GM12872 (cell line): ENCODE measurements around the gene CPZ.

Source experiments
- CTCF ChIP-seq: IDR thresholded peaks from 3 replicates; pipeline ENCODE4 v1.5.1; 2011; ENCODE audit warnings: low read depth, mild to moderate bottlenecking, low read length, moderate library complexity; ENCODE audit not compliant: insufficient read depth

Gene CPZ

GRCh38 chr4:8570201-8570600, 22.4 kb upstream of the CPZ start:
- TF ChIP-seq CTCF = no peak

DNA sequence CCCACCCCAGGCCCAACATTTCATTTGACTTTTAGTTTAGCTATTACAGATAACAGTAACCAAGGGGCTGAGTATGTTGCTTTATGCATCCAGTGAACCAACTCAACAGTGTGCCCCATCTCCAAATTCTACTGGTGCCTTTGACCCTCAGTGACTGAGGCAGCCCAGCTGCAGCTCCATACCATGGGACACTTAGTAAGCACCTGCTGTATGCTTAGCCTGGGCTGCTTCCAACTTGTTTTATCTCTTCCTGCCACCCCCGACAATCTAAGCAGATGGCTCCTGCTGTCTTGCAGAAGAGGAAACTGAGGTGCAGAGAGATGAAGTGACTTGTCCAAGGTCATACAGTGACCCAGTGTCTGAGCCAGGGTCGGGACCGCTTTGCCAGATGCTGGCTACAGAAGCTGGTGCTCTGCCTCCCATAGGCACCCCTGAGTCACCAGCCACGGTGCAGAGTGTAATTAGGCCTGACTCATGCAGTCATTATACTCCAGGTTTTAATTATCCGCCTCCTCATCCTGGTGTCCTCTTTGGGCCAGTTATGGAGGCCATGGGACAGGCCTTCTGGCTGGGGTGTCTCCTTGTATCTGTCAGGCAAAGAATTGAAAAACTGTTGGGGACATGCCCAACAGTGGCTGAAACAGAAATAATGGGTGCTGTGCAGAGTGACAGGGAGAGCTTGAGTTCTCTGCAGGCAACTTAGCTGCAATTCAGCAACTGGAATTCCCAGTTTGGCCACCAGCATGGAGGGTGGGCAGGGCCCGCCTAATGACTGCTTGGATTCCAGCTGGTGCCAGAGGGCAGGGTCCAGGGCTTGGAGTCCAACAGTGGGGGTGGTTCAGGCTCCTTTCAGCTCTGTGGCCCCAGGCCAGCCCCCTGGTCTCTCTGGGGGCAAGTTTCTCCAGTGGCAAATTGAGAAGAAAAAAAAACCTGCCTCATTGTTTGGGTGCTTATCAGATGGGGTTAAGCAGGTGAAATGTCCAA, 20.6 kb upstream of the CPZ start:
- TF ChIP-seq CTCF = no peak

GRCh38 chr4:8573266-8573665, 19.3 kb upstream of the CPZ start:
- TF ChIP-seq CTCF = no peak

DNA sequence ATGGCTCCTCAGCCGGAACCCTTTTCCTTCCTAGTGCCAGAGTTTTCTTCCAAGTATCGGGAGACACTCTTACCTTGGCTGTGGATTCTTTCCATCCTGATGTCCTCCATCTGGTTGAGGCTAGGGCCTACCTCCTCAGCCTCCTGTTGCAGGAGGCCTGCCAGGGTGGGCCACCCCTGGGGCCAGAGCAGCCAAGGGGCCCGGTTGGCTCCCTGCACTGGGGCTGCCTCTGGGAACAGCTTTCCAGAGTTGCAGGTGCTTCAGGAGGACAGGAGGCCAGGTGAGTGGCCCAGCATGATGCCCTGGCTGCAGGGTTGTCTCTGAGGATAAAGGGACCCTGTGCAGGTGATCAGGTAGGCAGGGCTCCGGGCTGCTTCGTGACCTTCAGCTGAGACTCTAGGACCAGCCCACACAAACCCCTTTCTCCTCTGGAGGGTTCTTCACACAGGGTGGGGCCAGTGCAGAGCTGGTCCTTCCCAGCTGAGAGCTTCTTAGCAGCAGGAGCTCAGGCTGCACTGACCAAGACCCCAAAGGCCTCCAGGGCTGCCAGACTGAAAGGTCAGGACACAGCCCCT, 17.7 kb upstream of the CPZ start:
- TF ChIP-seq CTCF = no peak

- TF ChIP-seq CTCF = no peak
Observed at GRCh38 chr4:8575457-8575856, 17.1 kb upstream of the CPZ start.

DNA sequence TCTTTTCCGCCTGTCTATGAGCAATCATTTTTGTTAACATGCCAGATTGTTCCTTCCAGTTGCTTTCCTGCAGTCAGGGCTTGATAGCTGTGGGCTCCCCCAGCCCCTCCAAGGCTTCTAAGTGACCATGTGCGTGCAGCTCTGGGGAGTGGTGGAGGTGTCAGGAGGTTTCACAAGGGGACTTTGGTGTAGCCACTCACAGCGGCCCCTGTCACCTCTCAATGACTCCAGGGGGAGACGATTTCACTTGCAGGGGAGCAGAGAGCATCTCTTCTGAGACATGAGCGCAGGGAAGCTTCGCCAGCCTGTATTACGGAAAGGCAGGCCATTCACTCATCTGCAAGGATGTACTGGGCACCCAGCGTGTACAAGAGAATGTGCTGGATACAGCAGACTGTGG, 15.5 kb upstream of the CPZ start:
- TF ChIP-seq CTCF = no peak

- no peak for TF ChIP-seq CTCF
Observed at GRCh38 chr4:8577972-8578371, 14.6 kb upstream of the CPZ start.
